WTC11 (cell line): ENCODE results near the gene AVPI1. TPM values are rescaled to one million over a fixed set of nuclear protein-coding genes. Genes with fewer than 3 reads are reported as not detected.

Source experiments
- ATAC-seq: fragments of 200-7000 bp; cut with Tn5 transposase; 2 replicates; pipeline ENCODE4 v1.10.0; 2021; ENCODE audit warnings: mild to moderate bottlenecking, moderate library complexity
- CTCF ChIA-PET: fragments of 300-600 bp; sonication (Branson Sonifier 250); formaldehyde crosslinking; loops from one replicate; lab custom pipeline; 2021; ENCODE audit warnings: antibody characterized with exemption; lab: Charles Lee
- POLR2A ChIA-PET: fragments of 350-600 bp; sonication (Branson Sonifier 250); formaldehyde crosslinking; loops from one replicate; lab custom pipeline; 2021; ENCODE audit warnings: antibody characterized with exemption; lab: Charles Lee
- DNase-seq: peaks from one replicate; pipeline ENCODE4 v3.0.0; 2021; ENCODE audit warnings: low spot score
- H3K27ac Mint-ChIP-seq: 2 replicates; pipeline ENCODE4 v1.8.0; 2021; ENCODE audit warnings: mixed read lengths
- H3K27me3 Mint-ChIP-seq: 2 replicates; pipeline ENCODE4 v1.8.0; 2021; ENCODE audit warnings: low read depth, mild to moderate bottlenecking, moderate library complexity, mixed read lengths
- H3K36me3 Mint-ChIP-seq: 2 replicates; pipeline ENCODE4 v1.8.0; 2021; ENCODE audit warnings: mixed read lengths
- H3K4me1 Mint-ChIP-seq: 2 replicates; pipeline ENCODE4 v1.8.0; 2022; ENCODE audit warnings: mixed read lengths
- H3K4me3 Mint-ChIP-seq: 2 replicates; pipeline ENCODE4 v1.8.0; 2021; ENCODE audit warnings: mild to moderate bottlenecking, moderate library complexity, mixed read lengths
- H3K9me3 Mint-ChIP-seq: 2 replicates; pipeline ENCODE4 v1.8.0; 2021; ENCODE audit warnings: mixed read lengths
- ATF3 ChIP-seq: sonication (generic); formaldehyde crosslinking; conservative IDR thresholded peaks from 2 replicates; pipeline ENCODE4 v1.8.1; 2022; ENCODE audit warnings: mild to moderate bottlenecking, missing genetic modification reagents
- CREM ChIP-seq: sonication (generic); formaldehyde crosslinking; IDR thresholded peaks from 2 replicates; pipeline ENCODE4 v1.8.1; 2022; ENCODE audit warnings: mild to moderate bottlenecking, missing genetic modification reagents, moderate library complexity
- EMX1 ChIP-seq: fragments of 250-450 bp; sonication (Bioruptor Pico); IDR thresholded peaks from 2 replicates; pipeline ENCODE4 v1.8.0; 2021; ENCODE audit warnings: mild to moderate bottlenecking
- FOXJ3 ChIP-seq: sonication (generic); formaldehyde crosslinking; IDR thresholded peaks from 2 replicates; pipeline ENCODE4 v1.9.0; 2021; ENCODE audit warnings: missing genetic modification reagents, mild to moderate bottlenecking, borderline replicate concordance
- FOXP1 ChIP-seq: sonication (generic); formaldehyde crosslinking; IDR thresholded peaks from 2 replicates; pipeline ENCODE4 v1.8.0; 2022; ENCODE audit warnings: missing genetic modification reagents, mild to moderate bottlenecking, moderate library complexity, borderline replicate concordance
- FOXP4 ChIP-seq: sonication (generic); formaldehyde crosslinking; IDR thresholded peaks from 2 replicates; pipeline ENCODE4 v1.8.0; 2022; ENCODE audit warnings: mild to moderate bottlenecking, missing genetic modification reagents
- GRHL2 ChIP-seq: fragments of 250-450 bp; sonication (Bioruptor Pico); IDR thresholded peaks from 2 replicates; pipeline ENCODE4 v1.8.0; 2022; ENCODE audit warnings: mild to moderate bottlenecking, moderate library complexity; ENCODE audit not compliant: insufficient replicate concordance, severe bottlenecking
- GTF2I ChIP-seq: fragments of 250-450 bp; sonication (Bioruptor Pico); conservative IDR thresholded peaks from 2 replicates; pipeline ENCODE4 v1.4.0; 2021; ENCODE audit warnings: mild to moderate bottlenecking
- KAT7 ChIP-seq: sonication (generic); formaldehyde crosslinking; IDR thresholded peaks from 2 replicates; pipeline ENCODE4 v1.8.1; 2023; ENCODE audit warnings: missing genetic modification reagents, mild to moderate bottlenecking, borderline replicate concordance
- RORB ChIP-seq: fragments of 250-450 bp; sonication (Bioruptor Pico); IDR thresholded peaks from 2 replicates; pipeline ENCODE4 v1.9.0; 2021; ENCODE audit warnings: mild to moderate bottlenecking
- SMAD4 ChIP-seq: sonication (generic); formaldehyde crosslinking; IDR thresholded peaks from 2 replicates; pipeline ENCODE4 v1.8.0; 2022; ENCODE audit warnings: mild to moderate bottlenecking, missing genetic modification reagents
- TP53 ChIP-seq: sonication (generic); formaldehyde crosslinking; IDR thresholded peaks from 2 replicates; pipeline ENCODE4 v1.8.1; 2023; ENCODE audit warnings: mild to moderate bottlenecking, missing genetic modification reagents
- ZNF138 ChIP-seq: sonication (generic); formaldehyde crosslinking; conservative IDR thresholded peaks from 2 replicates; pipeline ENCODE4 v1.8.1; 2022; ENCODE audit warnings: mild to moderate bottlenecking, moderate library complexity, missing genetic modification reagents
- ZNF232 ChIP-seq: sonication (generic); formaldehyde crosslinking; IDR thresholded peaks from 2 replicates; pipeline ENCODE4 v1.8.0; 2022; ENCODE audit warnings: mild to moderate bottlenecking, missing genetic modification reagents
- ZNF263 ChIP-seq: sonication (generic); formaldehyde crosslinking; IDR thresholded peaks from 2 replicates; pipeline ENCODE4 v1.8.1; 2022; ENCODE audit warnings: low read depth, mild to moderate bottlenecking, moderate library complexity, missing genetic modification reagents
- ZNF416 ChIP-seq: fragments of 250-450 bp; sonication (Bioruptor Pico); IDR thresholded peaks from 2 replicates; pipeline ENCODE4 v1.9.0; 2021; ENCODE audit warnings: mild to moderate bottlenecking, inconsistent platforms
- ZNF423 ChIP-seq: fragments of 250-450 bp; sonication (Bioruptor Pico); IDR thresholded peaks from 2 replicates; pipeline ENCODE4 v2.1.2; 2022; ENCODE audit warnings: mild to moderate bottlenecking, moderate library complexity
- ZNF425 ChIP-seq: fragments of 250-450 bp; sonication (Bioruptor Pico); conservative IDR thresholded peaks from 2 replicates; pipeline ENCODE4 v1.9.0; 2021; ENCODE audit warnings: mild to moderate bottlenecking
- total RNA-seq: library from RNA; stranded (reverse); gene quantifications from 3 replicates; pipeline ENCODE4 v1.2.3, GENCODE V29; 2021
- TF ChIP-seq, protein P1 (sequence below): sonication (generic); formaldehyde crosslinking; IDR thresholded peaks from 2 replicates; pipeline ENCODE4 v1.8.0; 2023; ENCODE audit warnings: missing genetic modification reagents, mild to moderate bottlenecking, borderline replicate concordance
- TF ChIP-seq, protein P2 (sequence below): fragments of 250-450 bp; sonication (Bioruptor Pico); IDR thresholded peaks from 2 replicates; pipeline ENCODE4 v1.9.0; 2021; ENCODE audit warnings: moderate library complexity, mild to moderate bottlenecking, inconsistent platforms, borderline replicate concordance

Gene AVPI1
- total RNA-seq, 1 experiment from 2014 or later, result 9.8 TPM

GRCh38 chr10:97723001-97723400 lies 36.0 kb upstream of the AVPI1 start (continued):
- TF ChIP-seq, protein P1, sequence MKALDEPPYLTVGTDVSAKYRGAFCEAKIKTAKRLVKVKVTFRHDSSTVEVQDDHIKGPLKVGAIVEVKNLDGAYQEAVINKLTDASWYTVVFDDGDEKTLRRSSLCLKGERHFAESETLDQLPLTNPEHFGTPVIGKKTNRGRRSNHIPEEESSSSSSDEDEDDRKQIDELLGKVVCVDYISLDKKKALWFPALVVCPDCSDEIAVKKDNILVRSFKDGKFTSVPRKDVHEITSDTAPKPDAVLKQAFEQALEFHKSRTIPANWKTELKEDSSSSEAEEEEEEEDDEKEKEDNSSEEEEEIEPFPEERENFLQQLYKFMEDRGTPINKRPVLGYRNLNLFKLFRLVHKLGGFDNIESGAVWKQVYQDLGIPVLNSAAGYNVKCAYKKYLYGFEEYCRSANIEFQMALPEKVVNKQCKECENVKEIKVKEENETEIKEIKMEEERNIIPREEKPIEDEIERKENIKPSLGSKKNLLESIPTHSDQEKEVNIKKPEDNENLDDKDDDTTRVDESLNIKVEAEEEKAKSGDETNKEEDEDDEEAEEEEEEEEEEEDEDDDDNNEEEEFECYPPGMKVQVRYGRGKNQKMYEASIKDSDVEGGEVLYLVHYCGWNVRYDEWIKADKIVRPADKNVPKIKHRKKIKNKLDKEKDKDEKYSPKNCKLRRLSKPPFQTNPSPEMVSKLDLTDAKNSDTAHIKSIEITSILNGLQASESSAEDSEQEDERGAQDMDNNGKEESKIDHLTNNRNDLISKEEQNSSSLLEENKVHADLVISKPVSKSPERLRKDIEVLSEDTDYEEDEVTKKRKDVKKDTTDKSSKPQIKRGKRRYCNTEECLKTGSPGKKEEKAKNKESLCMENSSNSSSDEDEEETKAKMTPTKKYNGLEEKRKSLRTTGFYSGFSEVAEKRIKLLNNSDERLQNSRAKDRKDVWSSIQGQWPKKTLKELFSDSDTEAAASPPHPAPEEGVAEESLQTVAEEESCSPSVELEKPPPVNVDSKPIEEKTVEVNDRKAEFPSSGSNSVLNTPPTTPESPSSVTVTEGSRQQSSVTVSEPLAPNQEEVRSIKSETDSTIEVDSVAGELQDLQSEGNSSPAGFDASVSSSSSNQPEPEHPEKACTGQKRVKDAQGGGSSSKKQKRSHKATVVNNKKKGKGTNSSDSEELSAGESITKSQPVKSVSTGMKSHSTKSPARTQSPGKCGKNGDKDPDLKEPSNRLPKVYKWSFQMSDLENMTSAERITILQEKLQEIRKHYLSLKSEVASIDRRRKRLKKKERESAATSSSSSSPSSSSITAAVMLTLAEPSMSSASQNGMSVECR (CRISPR knock-in tag), result no peak
- TF ChIP-seq ZNF425 (no peak), RORB (CRISPR knock-in tag) (no peak), EMX1 (CRISPR knock-in tag) (no peak), GTF2I (no peak), ZNF232 (CRISPR knock-in tag) (no peak), ZNF263 (CRISPR knock-in tag) (no peak), ATF3 (CRISPR knock-in tag) (no peak), GRHL2 (CRISPR knock-in tag) (no peak)
- TF ChIP-seq, protein P2, sequence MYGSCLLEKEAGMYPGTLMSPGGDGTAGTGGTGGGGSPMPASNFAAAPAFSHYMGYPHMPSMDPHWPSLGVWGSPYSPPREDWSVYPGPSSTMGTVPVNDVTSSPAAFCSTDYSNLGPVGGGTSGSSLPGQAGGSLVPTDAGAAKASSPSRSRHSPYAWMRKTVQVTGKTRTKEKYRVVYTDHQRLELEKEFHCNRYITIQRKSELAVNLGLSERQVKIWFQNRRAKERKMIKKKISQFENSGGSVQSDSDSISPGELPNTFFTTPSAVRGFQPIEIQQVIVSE (CRISPR knock-in tag), result no peak
- TF ChIP-seq, all 79 proteins: peak for 0

DNA sequence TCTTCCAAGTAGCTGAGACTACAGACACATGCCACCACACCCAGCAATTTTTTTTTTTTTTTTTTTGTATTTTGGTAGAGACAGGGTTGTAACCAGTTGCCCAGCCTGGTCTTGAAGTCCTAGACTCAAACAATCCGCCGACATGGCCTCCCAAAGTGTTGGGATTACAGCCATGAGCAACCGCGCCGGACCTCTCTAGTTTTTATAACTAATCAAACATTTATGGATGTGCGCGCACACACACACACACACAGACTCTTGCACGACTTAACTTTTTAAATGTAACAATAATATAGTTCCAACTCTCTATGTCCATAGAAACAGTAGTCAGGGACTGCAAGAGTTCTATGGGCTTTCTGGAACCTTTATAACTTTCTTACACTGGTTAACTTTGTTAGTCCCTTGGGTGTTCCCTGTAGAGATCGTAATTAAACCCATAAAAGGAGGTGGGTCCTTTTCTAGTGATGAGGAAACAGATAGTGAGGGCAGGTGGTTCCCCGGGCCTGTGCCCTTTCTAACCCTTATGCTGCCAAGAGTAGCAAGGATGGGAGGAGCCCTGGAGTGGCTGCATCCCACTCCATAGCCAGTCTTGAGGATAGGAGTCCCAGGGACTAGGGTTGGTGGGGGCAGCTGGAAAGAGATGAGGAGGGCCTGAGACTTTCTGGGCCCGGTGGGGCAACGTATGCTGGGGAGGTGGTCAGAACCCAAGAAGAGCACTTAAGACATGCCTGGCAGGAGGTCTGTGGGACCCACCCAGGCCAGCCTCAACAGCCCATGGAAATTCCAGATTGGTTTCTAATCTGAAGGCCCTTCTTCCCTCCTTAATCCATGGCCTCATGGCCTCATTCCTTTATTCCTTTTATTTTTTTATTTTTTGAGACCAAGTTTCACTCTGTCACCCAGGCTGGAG lies 35.1 kb upstream of the AVPI1 start:
- no peaks in the 10 kb centered on the region; the same call in 1 of the 2 replicates for H3K27me3 Mint-ChIP-seq
- DNase-seq (no peak), ATAC-seq (no peak)
- H3K4me3 Mint-ChIP-seq, result no peak overlapping the region
- no peaks in the 10 kb centered on the region for H3K9me3 Mint-ChIP-seq
- ChIA-PET CTCF (interaction anchor here (0.8 to 5.1 kb wide), 7 partner anchors 9 to 45 kb away, joined by 3 to 68 read pairs (median 5); partner anchors contain the start of genes AVPI1 and ZFYVE27), POLR2A (interaction anchor here (2.8 kb wide), 1 partner anchor 9 kb away, joined by 10 read pairs; the partner anchor contains the start of gene MARVELD1)
- H3K27ac Mint-ChIP-seq, result no peak overlapping the region
- peaks cover 36% of the 10 kb centered on the region for H3K4me1 Mint-ChIP-seq
- H3K36me3 Mint-ChIP-seq, result peaks cover 9% of the 10 kb centered on the region
- TF ChIP-seq FOXP4 (CRISPR knock-in tag) (no peak), EMX1 (CRISPR knock-in tag) (no peak), CREM (CRISPR knock-in tag) (no peak), FOXP1 (CRISPR knock-in tag) (no peak), ZNF416 (no peak), ZNF138 (no peak), KAT7 (CRISPR knock-in tag) (no peak), FOXJ3 (CRISPR knock-in tag) (no peak), TP53 (no peak), SMAD4 (CRISPR knock-in tag) (no peak), ZNF423 (CRISPR knock-in tag) (no peak)
- TF ChIP-seq, protein P1 (CRISPR knock-in tag), result no peak
